KOPT-K1 (cell line): Measurements from ENCODE around the gene HLA-F.

Experiments
- H3K27ac ChIP-seq: fragments of 200-600 bp; sonication (generic); 2 replicates; pipeline ENCODE4 v1.5.1; 2016; ENCODE audit warnings: antibody characterized with exemption, mild to moderate bottlenecking, low read depth, low read length; ENCODE audit not compliant: poor library complexity, severe bottlenecking
- H3K36me3 ChIP-seq: fragments of 200-600 bp; sonication (generic); 2 replicates; pipeline ENCODE4 v1.5.1; 2017; ENCODE audit warnings: antibody characterized with exemption, mild to moderate bottlenecking, low read length, moderate library complexity; ENCODE audit not compliant: insufficient read depth
- H3K9me3 ChIP-seq: fragments of 200-600 bp; sonication (generic); 2 replicates; pipeline ENCODE4 v1.5.1; 2017; ENCODE audit warnings: antibody characterized with exemption, low read length, mild to moderate bottlenecking; ENCODE audit not compliant: insufficient read depth, poor library complexity, severe bottlenecking

HLA-F gene

DNA sequence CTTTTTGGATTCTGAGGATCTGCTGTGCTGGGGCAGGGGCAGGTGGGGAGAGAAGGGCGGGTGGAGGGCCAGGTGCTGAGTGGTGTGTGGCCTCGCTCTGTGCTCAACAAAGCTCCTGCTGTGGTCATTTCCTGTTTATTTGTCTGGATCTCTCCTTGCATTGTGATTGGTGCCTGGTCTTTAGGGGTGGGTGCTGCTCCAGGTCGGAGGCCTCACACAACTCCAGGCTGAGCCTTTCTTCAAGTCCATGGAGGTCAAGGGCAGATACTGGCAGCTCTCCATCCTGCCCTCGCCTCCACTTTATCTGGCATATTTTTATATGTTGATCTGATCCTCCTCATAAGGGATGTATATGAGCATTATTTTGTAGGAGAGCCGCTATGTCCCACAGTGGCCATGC is 36.2 kb downstream of the HLA-F start:
- H3K27ac ChIP-seq, result no peak overlapping the region
- H3K9me3 ChIP-seq, result no peaks in the 10 kb centered on the region
- H3K36me3 ChIP-seq, result no peaks in the 10 kb centered on the region

DNA sequence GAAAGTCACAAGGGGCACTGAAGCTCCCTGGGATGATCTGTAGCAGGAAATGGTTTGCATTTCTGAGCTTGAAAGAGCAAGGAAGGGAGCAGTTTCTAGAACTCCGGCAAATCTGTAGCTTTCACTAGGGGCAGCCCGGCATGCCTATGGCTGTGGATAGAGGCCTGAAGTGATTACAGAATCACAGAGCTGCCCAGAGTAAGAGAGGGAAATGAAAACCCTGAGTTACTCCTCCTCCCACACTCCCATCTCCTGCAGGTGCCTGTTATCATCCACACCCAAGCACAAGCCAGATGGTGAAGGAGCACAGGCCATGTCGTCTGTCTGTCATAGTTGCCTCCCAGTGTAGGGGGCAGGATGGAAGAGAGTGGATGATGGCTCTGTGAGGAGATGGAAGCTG is 37.1 kb downstream of the HLA-F start:
- Histone ChIP-seq H3K36me3 (no peaks in the 10 kb centered on the region), H3K9me3 (no peaks in the 10 kb centered on the region), H3K27ac (no peak overlapping the region)

GRCh38 chr6:29762051-29762450 is 38.8 kb downstream of the HLA-F start:
- H3K27ac ChIP-seq, result no peak overlapping the region
- no peaks in the 10 kb centered on the region for H3K9me3 ChIP-seq
- no peaks in the 10 kb centered on the region for H3K36me3 ChIP-seq

DNA sequence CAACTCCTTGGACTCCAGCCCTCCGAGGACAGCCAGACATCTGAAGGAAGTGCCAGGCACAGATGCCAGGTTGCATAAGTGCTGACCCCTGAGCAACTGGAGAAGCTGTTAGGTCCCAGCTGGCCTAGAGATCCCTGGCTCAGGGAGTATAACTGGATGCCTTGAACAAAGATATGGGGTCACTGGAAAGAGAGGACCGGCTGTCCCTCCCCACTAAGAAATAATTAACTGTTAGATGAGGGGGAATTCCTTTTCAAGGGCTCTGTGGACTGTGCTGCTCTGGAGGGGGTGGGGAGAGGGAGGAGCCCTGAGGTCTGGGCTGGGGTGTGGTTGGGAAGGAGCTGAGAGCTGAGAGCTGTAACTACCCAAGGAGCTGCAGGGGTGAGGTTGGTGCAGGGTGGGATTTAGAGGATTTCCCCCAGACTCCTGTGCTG is 39.6 kb downstream of the HLA-F start:
- Histone ChIP-seq H3K36me3 (no peaks in the 10 kb centered on the region), H3K27ac (no peak overlapping the region), H3K9me3 (no peaks in the 10 kb centered on the region)

DNA sequence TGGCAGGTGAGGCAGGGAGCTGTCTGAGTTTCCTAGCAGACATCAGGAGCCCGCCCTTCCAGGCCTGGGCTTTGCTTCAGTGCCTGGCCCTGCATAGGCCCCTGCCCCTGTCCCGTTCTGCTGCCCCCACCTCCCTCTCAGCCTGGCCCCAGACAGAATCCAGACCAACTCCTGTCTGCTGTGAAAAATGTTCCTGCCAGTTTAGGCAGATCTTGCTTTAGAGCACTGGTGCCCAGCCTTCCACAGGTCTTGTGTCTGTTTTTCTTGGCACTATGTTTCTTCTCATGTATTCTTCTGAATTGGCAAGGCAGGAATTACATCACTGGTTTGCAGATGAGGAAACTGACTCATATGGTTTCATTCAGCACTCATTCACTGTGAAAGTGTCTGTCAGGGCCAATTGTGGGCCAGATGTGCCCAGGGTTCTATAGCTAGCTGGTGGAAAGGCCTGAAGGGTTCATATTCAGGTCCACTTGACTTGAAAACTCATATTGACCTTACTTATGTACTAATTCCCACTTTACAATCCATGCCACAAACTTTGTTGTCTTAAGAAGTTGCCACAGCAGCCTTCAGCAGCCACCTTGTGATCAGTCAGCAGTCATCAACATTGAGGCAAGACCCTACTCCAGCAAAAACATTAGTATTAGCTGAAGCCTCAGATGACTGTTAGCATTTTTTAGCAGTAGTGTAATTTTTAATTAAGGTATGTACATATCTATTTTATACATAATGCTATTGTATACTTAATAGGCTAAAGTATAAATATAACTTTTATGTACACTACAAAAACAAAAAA is 40.5 kb downstream of the HLA-F start:
- no peaks in the 10 kb centered on the region for H3K9me3 ChIP-seq
- no peak overlapping the region for H3K27ac ChIP-seq
- H3K36me3 ChIP-seq, result no peaks in the 10 kb centered on the region

DNA sequence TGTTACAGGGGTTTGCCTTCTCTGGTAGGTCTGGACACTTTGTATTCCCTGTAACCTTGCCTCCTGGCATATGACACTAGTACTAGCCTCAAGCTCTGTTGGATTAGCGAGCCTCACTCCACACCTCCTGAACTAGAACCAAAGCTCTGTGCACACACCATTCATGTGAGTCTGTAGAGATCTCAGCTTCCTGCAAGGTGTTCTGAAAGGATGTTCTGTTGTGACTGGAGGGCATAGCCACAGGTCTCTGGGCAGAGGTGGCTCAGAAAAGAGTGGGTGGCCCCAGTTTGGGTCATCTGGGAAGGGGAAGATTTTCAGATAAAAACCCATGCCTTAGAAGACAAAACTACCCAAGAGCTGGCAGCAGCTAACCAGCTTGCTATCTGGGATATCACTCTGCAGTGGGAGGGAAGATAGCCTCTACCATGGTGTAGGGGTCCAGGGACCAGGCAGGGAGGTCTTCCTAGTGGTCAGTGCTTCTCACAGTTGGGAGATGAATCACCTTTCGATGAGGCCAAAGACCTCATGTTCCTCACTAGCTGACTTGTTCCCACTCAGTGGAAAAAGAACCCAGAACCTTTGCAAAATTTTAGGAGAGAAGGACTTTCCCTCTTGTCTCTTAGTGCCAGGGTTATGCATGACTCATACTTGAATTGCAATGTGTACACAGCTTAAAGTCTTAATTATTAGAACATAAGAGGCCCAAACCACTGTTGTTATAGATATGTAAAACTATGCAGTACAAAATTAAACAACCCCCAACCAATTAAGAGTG is 41.4 kb downstream of the HLA-F start:
- Histone ChIP-seq H3K27ac (no peak overlapping the region), H3K36me3 (no peaks in the 10 kb centered on the region), H3K9me3 (no peaks in the 10 kb centered on the region)

GRCh38 chr6:29769336-29769735 is 46.1 kb downstream of the HLA-F start:
- Histone ChIP-seq H3K27ac (no peak overlapping the region), H3K9me3 (no peaks in the 10 kb centered on the region), H3K36me3 (no peaks in the 10 kb centered on the region)

DNA sequence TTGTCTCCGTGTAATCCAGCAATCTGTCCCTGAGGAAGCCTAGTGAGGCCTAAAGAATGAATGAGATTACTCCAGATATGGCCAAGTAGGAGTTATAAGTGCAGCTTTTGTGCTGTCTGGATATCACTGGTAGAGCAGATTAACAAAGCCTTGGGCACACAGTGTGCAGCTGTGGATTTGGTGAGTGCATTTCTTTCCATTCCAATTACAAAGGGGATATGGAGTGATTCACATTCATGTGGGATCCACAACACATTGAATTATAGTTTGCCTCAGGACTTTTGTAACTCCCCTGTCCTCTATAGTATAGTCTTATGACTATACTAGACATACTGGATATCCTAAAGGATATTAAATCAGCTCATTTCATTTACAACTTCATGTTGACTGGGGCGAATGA is 47.1 kb downstream of the HLA-F start:
- Histone ChIP-seq H3K9me3 (no peaks in the 10 kb centered on the region), H3K36me3 (no peaks in the 10 kb centered on the region), H3K27ac (no peak overlapping the region)

- Histone ChIP-seq H3K9me3 (no peaks in the 10 kb centered on the region), H3K36me3 (no peaks in the 10 kb centered on the region), H3K27ac (no peak overlapping the region)
Observed at GRCh38 chr6:29776684-29777083, 53.5 kb downstream of the HLA-F start.
